HG03457 (cell line): ENCODE measurements around the gene KCNIP3.

Experiments
- ATAC-seq: cut with Tn5 transposase; IDR thresholded peaks from one replicate; pipeline ENCODE4 v1.9.1; 2021; ENCODE audit warnings: moderate number of reproducible peaks; ENCODE audit not compliant: unreplicated experiment

KCNIP3 gene

DNA sequence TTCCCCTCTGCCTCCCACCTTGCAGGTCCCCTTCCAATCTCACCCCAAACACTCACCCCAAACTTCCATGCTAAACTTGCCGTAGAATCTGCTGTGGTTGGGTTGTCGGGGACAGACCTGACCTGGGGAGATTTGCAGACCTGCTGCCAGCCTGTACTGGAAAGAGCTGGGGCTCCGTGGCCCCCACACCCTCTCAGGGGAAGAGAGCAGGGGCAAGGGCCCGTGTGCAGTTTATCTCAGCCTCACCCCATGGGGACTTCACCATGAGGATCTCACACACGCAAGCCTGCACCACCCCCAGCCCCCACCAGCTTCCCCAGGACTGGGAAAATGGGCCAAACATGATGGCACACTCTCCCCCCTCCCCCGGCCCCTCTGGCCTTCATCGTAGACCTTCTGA is 30.7 kb downstream of the KCNIP3 start:
- ATAC-seq, result no peak

- no peak for ATAC-seq
These were observed 31.4 kb downstream of the KCNIP3 start for GRCh38 chr2:95328358-95329125.

DNA sequence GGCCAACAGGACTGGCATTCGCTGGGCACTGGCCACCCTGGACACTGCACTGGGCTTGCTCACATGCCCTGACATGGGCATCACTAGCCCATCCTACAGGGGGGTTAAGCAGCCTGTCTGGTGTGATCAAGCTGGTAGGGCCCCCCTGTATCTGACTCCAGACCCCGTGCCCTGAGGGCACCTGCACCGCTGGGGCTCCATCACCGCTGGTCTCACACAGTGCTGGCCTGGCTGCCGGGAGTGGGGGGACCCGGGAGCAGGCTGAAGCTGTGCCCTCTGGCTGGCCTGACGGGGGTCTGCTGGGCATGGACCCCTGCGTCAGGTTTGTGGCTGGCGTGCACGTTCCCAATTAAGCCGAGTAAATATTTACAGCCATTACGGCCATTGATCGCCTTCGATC is 32.3 kb downstream of the KCNIP3 start:
- ATAC-seq, result no peak

- no peak for ATAC-seq
These were observed 33.0 kb downstream of the KCNIP3 start for GRCh38 chr2:95329891-95330793.

DNA sequence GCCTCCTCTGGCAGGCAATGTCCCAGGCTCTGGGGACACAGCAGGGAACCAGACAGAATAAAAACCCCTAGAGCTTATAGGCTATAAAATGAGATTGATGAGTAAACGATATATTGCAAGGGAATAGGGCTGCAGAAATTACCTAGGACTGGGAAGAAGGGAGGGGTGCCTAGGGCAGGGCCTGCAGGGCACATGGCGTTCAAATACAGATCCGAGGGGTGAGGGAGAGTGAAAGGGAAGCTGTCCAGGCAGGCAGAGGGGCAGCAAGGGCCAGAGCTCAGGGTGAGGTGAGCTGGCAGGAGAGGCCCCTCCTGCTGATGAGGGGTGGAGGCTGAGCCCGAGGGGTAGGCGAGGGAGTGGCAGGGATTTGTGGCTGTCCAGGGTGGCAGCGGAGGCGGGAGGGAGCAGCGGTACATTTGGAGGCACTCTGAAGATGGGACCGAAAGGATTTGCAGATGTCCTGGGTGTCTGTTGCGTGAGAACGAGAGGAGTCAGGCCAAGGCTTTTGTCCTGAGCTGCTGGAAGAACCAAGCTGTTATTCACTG is 33.7 kb downstream of the KCNIP3 start:
- ATAC-seq, result no peak

- no peak for ATAC-seq
These were observed 34.5 kb downstream of the KCNIP3 start for GRCh38 chr2:95331606-95332005.

DNA sequence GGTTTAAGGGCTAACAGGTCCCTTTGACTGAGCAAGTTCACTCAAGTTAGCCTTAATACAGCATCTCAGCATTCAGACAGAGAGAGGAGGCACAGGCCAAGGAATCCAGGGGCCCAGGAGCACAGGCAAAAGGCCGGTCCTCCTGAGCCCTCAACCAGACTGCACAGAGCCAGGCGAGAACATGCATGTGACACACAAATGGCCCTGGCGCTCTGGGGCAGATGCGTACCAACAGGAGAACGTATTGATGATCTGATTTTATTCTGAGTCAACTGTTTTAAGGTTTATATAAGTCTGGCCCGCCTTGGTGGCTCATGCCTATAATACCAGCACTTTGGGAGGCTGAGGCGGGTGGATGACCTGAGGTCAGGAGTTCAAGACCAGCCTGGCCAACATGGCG is 34.9 kb downstream of the KCNIP3 start:
- no peak for ATAC-seq

DNA sequence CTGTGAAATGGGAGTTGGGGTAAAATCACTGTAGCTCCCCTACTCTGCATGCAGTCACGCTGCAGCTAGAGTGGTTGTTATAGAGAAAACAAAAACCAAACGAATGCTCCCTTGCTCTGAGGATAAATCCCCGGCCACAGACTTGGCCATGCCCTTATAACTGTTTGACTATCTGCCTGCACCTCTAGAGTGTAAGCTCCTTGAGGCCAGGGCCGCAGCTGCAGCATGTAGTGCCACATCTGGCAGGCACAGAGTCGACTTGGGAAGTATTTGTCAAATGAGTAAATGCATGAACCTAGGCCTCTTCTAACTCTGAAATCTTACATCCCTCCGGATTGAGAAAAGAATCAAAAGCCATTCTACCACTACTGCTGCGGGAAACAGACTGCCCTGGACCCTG is 35.9 kb downstream of the KCNIP3 start:
- no peak for ATAC-seq

DNA sequence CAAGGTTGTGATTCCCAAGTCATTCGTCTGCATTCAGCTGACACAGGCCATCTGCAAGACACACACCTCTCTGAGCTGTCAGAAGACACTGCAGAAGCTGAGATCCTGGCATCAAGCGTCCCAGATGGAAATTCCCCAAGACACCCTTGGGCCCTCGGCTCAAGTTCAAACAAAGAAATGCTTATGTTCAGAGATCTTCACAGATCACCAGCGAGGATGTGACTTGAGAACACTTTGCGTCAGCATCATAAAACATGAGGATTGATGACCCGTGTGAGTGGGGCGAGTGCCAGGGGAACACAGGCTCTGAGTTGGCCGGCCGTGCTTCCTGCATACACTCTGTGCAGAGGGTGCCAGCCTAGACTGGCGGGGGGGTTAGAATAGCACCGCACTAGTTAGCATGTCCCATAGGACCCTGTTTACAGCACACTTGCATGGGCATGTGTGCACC is 36.8 kb downstream of the KCNIP3 start:
- ATAC-seq, result no peak

DNA sequence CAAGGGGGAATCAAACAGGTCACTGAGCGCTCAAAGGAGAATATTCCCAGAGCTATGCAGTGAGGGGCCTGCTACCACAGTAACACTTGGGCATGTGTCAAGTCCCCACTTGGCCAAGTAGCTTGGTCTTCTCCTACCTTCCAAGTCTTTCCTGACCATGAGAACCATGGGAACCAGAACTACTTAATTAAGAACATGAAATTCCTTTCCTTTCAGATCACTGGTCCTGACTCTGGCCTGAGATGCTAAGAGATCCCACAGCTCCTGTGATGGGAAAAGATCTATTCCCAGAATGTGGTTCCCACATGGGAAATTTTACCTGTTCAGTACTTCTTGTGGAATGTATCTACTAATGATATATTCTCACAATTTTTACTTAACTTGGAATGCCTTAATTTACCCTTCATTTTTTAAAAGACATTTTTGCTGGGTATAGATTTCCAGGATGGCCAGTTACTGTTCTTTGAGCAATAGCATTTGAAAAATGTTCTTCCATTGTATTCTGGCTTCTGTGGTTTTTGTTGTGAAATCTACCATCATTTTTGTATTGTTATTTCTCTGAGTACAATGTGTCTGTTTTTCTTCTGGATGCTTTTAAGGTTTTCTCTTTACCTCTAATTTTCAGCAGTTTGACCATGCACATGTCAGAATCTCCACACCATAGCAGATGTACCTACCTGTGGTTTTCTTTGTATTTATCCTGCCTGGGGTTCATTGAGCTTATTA is 37.9 kb downstream of the KCNIP3 start:
- no peak for ATAC-seq

DNA sequence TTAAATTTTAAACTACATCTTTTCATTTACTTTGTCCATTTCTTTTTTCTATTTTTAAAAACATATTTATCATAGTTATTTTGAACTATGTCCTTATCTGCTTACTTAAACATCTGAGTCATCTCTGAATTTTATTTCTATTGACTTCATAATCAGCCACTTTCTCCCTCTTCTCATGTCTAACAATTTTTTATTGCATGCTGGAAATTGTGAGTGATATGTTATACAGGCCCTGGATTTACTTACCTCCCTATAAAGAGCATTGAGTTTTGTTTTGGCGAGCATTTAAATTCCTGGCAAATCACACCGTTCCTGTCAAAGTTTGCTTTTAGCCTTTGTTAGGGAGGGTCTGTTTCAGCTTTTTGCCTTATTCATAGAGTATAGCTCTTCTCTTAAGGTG is 39.3 kb downstream of the KCNIP3 start:
- ATAC-seq, result no peak

DNA sequence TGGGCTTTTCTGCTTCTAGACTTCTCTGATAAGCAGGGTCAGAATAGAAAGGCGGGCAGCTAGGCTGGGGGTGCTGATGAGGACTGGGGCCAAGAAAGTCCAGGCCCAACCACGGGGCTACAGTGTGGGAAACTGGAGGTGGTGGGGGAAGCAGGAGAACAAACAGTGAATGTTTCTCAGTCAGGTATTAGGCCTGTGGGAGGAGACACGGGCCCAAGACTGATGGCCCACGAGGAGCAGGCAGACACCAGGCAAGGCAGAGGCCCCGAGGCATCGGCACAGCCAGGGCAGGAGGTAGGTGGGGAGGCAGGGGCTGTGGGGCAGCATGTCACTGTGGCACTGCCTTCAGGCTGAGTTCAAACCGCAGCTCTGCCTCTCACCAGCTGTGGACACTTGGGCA is 40.7 kb downstream of the KCNIP3 start:
- no peak for ATAC-seq

DNA sequence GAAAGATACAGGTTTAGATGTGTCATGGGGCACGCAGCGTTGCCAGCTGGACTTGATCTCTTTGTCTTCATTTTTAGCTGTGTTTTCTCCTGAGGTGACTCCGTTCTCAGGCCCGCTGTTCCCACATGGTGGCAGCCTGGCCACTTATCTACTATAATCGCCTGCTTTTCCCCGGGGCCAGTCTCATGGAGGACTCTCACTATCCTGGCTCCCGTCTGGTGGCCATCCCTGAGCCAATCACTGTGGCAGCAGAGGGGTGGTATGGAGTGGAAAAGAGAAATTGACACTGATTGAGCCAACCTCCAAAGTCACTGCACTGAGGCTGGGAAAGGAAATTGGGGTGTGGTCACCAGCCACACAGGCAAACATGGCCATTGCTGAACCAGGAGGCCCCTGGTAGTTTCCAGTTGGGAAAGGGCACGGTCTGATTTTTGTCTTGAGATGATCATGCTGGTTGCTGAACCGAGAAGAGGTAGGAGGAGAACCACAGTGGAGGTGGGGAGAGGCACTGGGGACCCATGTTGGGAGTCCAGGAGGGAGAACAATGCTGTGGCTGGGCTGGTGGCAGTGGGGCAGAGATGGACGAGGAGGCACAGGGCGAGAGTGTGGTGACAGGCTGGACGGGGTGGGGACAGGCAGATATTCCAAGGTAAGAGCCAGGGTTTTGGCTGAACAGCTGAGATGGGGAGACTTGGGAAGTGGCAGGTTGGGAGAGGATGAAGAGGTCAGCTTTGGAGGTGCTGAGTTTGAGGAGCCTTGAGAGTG is 45.6 kb downstream of the KCNIP3 start:
- ATAC-seq, result no peak

- ATAC-seq, result no peak
These were observed 46.5 kb downstream of the KCNIP3 start for GRCh38 chr2:95343429-95344214.

DNA sequence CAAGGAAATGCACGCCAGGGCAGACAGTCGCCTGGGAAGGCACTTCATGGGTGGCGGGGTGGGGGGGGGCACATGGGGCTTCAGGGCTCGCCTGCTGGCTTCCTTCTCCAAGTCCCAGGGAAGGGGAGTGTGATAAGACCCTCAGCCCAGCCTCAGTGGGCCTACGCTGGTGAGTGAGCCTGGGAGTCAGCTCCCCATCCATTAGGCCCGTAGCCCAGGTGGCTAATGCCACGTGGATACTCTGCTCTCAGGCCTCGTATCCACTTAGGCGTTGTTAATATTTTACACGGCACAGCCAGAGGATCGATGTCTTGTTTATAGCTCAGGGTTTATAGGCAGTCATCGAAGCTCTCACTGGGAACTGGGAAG is 47.1 kb downstream of the KCNIP3 start:
- ATAC-seq, result no peak

GRCh38 chr2:95344656-95345055 is 47.5 kb downstream of the KCNIP3 start:
- ATAC-seq, result no peak

- no peak for ATAC-seq
These were observed 48.0 kb downstream of the KCNIP3 start for GRCh38 chr2:95345081-95345562.

GRCh38 chr2:95345563-95346230 is 48.5 kb downstream of the KCNIP3 start:
- ATAC-seq, result no peak

DNA sequence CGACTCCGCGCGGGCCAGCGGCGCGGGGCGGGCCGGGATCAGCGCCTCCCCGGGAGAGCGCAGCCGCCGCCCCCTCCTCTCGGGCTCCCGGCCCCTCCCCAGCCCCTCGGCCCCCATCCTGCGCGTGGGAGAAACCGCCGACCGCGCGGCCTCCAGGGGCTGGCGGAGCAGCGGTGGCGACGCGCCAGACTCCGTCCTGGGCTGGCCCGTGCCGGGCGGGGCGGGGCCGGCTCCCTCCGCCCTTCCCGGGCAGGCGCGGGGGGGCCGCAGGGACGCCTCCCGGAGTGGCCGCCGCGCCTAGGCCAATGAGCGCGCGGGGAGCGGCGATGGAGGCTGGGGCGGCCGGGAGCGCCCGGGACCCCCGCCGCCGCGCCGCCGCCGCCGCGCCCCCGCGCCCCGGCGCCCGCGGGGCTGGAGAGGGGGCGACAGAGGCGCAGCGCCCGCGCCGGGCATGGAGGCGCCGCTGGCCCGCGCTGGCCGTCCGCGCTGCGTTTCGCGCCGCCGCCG is 49.1 kb downstream of the KCNIP3 start:
- ATAC-seq, result no peak
